Sigmoid colon (tissue), 7 donors: Measurements from ENCODE around the gene NEAT1. TPM values are rescaled to one million over a fixed set of nuclear protein-coding genes. Genes with fewer than 3 reads are reported as not detected.
"Not testable (repeated sequence)": the region's sequence is repeated elsewhere in the genome, so short reads cannot be mapped to it uniquely, and the experiment has no call there.

Source experiments
- DNase-seq: peaks from one replicate; pipeline ENCODE4 v3.0.0-alpha.2; 2019
- H3K27ac ChIP-seq, 4 donors: fragments of 200-600 bp; sonication (generic); one replicate each; pipeline ENCODE4 v1.5.1; 2016 to 2019; ENCODE audit warnings: mild to moderate bottlenecking in 1 of 4
- H3K27me3 ChIP-seq, 3 donors: fragments of 200-600 bp; sonication (generic); one replicate each; pipeline ENCODE4 v1.5.1; 2019; ENCODE audit warnings: mild to moderate bottlenecking in 1 of 3
- H3K36me3 ChIP-seq, 4 donors: fragments of 200-600 bp; sonication (generic); one replicate each; pipeline ENCODE4 v1.5.1; 2016 to 2019
- H3K4me1 ChIP-seq, 4 donors: fragments of 200-600 bp; sonication (generic); one replicate each; pipeline ENCODE4 v1.5.1; 2017 to 2019
- H3K4me3 ChIP-seq, 4 donors: fragments of 200-600 bp; sonication (generic); one replicate each; pipeline ENCODE4 v1.5.1; 2017 to 2019; ENCODE audit warnings: mild to moderate bottlenecking in 2 of 4, moderate library complexity in 1 of 4
- H3K9me3 ChIP-seq, 4 donors: fragments of 200-600 bp in 3 of 4; sonication (generic) in 3 of 4; one replicate each; pipeline versions ENCODE4 v1.5.1 to v1.6.1; 2013 to 2019
- CTCF ChIP-seq, 4 experiments: fragments of 450-650 bp in 3 of 4; fragments of 200-600 bp in 1 of 4; IDR thresholded peaks; one replicate each; pipeline ENCODE4 v1.5.1; 2016 to 2019; ENCODE audit warnings: antibody characterized with exemption in 4 of 4, mild to moderate bottlenecking in 3 of 4, moderate library complexity in 2 of 4
- EP300 ChIP-seq, 4 donors: sonication (generic); formaldehyde crosslinking; IDR thresholded peaks; one replicate each; pipeline ENCODE4 v1.6.1; 2017; ENCODE audit warnings: antibody characterized with exemption in 4 of 4
- POLR2A ChIP-seq, 2 donors: fragments of 450-650 bp; IDR thresholded peaks; one replicate each; pipeline ENCODE4 v1.6.1; 2016; ENCODE audit warnings: antibody characterized with exemption in 2 of 2, mild to moderate bottlenecking in 2 of 2, moderate library complexity in 2 of 2
- POLR2AphosphoS5 ChIP-seq, 4 donors: sonication (generic); formaldehyde crosslinking; IDR thresholded peaks; one replicate each; pipeline ENCODE4 v1.6.1; 2017; ENCODE audit warnings: antibody characterized with exemption in 4 of 4
- WGBS, 2 donors: extraction: QIAGEN DNeasy Blood & Tissue Kit; methylation state at CpG; one replicate each; pipeline ENCODE4 v1.1.7; 2013; 5-methylcytosine and 5-hydroxymethylcytosine counted together
- intact Hi-C: fragments of 100-400 bp; cut with DNase I; formaldehyde crosslinking; loops from one replicate; pipeline ENCODE4 v1.15.1; 2023
- polyA plus RNA-seq, 3 donors: library from polyadenylated mRNA; stranded (reverse); fragments of 200-250 nt; gene quantifications; one replicate each; pipeline ENCODE4 v1.2.3, GENCODE V29; 2013
- total RNA-seq, 4 donors: library from RNA; depleted of rRNA; stranded (reverse); fragments of >200 nt; gene quantifications; one replicate each; pipeline ENCODE4 v1.1.0, GENCODE V29; 2016
- donor health status: healthy with polysubstance abuse.
- donor health status: Bipolar disorder and iron deficiency.
- donor health status: healthy.

NEAT1 gene
- total and polyA plus RNA-seq, 7 donors: 26.8 to 587 (median 167) TPM

GRCh38 chr11:65411681-65412070 is 10.9 kb upstream of the NEAT1 start:
- DNase-seq: no peak
- 82 to 83% methylated on average over 5 of the region's 5 CpGs for WGBS, 2 donors
- TF ChIP-seq CTCF (IDR thresholded peaks at IDR 0.05) (no peak), POLR2A (IDR thresholded peaks at IDR 0.05) (no peak), POLR2AphosphoS5 (IDR thresholded peaks at IDR 0.05) (no peak)
- H3K9me3 ChIP-seq: no peaks in the 10 kb centered on the region
- intact Hi-C loops: no loop called here
- peaks cover 0 to 55% (median 18%) of the 10 kb centered on the region in 4 donors for H3K36me3 ChIP-seq
- no peaks in the 10 kb centered on the region for H3K27me3 ChIP-seq
- H3K4me1 ChIP-seq: peaks cover 0 to 11% (median 10%) of the 10 kb centered on the region in 4 donors
- H3K4me3 ChIP-seq: no peak overlapping the region
- H3K27ac ChIP-seq: no peak overlapping the region

- intact Hi-C loops: no loop called here
- DNase-seq: peak; percentile 62
- TF ChIP-seq POLR2AphosphoS5 (IDR thresholded peaks at IDR 0.05) (no peak), CTCF (IDR thresholded peaks at IDR 0.05) (no peak), POLR2A (IDR thresholded peaks at IDR 0.05) (no peak), EP300 (IDR thresholded peaks at IDR 0.05) (no peak)
Observed at GRCh38 chr11:65412271-65413076, 10.1 kb upstream of the NEAT1 start.

GRCh38 chr11:65413077-65413664 is 9.4 kb upstream of the NEAT1 start:
- H3K27me3 ChIP-seq, H3K9me3 ChIP-seq, intact Hi-C loops, H3K4me3 ChIP-seq: not testable (repeated sequence)
- Histone ChIP-seq H3K27ac (peak overlapping the region in 1 of 4 donors; percentile 22), H3K36me3 (peaks cover 0 to 40% (median 16%) of the 10 kb centered on the region in 4 donors), H3K4me1 (peaks cover 0 to 26% (median 25%) of the 10 kb centered on the region in 4 donors)
- peak; percentile 51 for DNase-seq
- 73 to 87% methylated on average over 15 of the region's 15 CpGs for WGBS, 2 donors

More at GRCh38 chr11:65412271-65413076, 10.1 kb upstream of the NEAT1 start:
- Histone ChIP-seq H3K4me3 (no peak overlapping the region), H3K27me3 (no peaks in the 10 kb centered on the region), H3K9me3 (no peaks in the 10 kb centered on the region), H3K27ac (peak overlapping the region in 1 of 4 donors; percentile 13), H3K36me3 (peaks cover 0 to 47% (median 17%) of the 10 kb centered on the region in 4 donors), H3K4me1 (peaks cover 0 to 19% (median 18%) of the 10 kb centered on the region in 4 donors)
- 88 to 90% methylated on average over 24 of the region's 24 CpGs for WGBS, 2 donors

- WGBS, 2 donors: 85 to 89% methylated on average over 11 of the region's 11 CpGs
- TF ChIP-seq EP300 (IDR thresholded peaks at IDR 0.05) (no peak), POLR2AphosphoS5 (IDR thresholded peaks at IDR 0.05) (no peak), CTCF (IDR thresholded peaks at IDR 0.05) (no peak), POLR2A (IDR thresholded peaks at IDR 0.05) (no peak)
- Histone ChIP-seq H3K27ac (no peak overlapping the region), H3K27me3 (no peaks in the 10 kb centered on the region), H3K4me1 (peaks cover 0 to 43% (median 42%) of the 10 kb centered on the region in 4 donors), H3K9me3 (no peaks in the 10 kb centered on the region), H3K36me3 (peaks cover 0 to 24% (median 11%) of the 10 kb centered on the region in 4 donors), H3K4me3 (no peak overlapping the region)
- DNase-seq: peak; percentile 62
- intact Hi-C loops: no loop called here
Observed at GRCh38 chr11:65414776-65415498, 7.7 kb upstream of the NEAT1 start.
